GM19468 (cell line): ENCODE results near the gene TPM1.

Experiments
- ATAC-seq: cut with Tn5 transposase; IDR thresholded peaks from one replicate; pipeline ENCODE4 v1.9.1; 2021; ENCODE audit warnings: mild to moderate bottlenecking, moderate library complexity, moderate number of reproducible peaks; ENCODE audit not compliant: unreplicated experiment; ENCODE audit errors: extremely low read depth

The TPM1 gene

DNA sequence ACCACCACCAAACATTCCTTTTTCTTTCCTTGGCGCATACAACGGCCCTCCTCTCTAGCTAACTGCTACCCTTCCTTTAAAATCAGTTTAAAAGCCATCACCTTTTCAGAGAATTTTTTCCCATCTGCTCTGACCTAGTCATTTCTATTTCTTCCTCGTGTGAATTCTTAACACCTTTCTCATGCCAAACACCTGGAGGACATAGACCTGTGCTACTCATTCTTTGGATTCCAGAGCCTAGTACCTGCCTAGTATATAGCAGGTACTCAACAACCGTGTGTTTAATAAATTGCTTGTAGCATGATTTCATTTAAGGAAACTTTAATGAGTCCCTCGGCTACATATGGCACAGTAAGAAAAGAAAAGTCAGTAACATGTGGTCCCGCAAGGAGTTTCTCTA, 2.0 kb upstream of the TPM1 start:
- no peak for ATAC-seq

GRCh38 chr15:63040954-63041353, 1.6 kb upstream of the TPM1 start:
- no peak for ATAC-seq

- no peak for ATAC-seq
These were observed 1.1 kb upstream of the TPM1 start for GRCh38 chr15:63041402-63041973.

- ATAC-seq = no peak
These were observed 359 bp downstream of the TPM1 start for GRCh38 chr15:63042877-63043334.

DNA sequence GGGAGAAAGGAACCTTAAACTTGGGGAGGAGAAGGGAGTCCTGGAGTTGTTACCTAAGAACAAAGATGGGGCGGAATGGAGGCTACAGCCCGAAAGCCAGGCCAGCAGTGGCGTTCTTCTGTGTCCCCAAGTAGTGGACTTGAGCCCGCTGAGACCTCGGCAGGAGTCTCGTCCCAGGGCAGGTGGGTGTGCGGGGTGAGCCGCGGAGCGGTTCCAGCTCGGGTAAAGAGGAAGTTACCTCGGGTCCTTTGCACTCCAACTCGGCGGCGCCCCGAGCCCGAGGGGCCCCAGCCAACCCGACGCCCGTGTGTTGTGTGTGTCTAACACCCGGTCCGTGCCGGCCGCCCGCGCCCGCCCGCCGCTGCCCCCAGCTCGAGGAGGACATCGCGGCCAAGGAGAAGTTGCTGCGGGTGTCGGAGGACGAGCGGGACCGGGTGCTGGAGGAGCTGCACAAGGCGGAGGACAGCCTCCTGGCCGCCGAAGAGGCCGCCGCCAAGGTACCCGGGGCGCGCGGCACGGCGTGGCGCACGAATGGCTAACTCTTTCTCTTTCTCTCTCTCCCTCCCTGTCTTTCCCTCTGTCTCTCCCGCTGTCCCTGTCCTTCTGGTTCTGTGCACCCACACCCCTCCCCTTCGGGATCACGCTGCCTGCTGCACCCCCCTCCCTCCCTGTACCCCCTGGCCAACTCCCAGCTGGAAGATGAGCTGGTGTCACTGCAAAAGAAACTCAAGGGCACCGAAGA, 959 bp downstream of the TPM1 start:
- ATAC-seq = no peak

GRCh38 chr15:63044077-63044644, 1.6 kb downstream of the TPM1 start:
- ATAC-seq = no peak

GRCh38 chr15:63044645-63045464, 2.3 kb downstream of the TPM1 start:
- no peak for ATAC-seq

GRCh38 chr15:63045465-63045840, 2.9 kb downstream of the TPM1 start:
- ATAC-seq = no peak

DNA sequence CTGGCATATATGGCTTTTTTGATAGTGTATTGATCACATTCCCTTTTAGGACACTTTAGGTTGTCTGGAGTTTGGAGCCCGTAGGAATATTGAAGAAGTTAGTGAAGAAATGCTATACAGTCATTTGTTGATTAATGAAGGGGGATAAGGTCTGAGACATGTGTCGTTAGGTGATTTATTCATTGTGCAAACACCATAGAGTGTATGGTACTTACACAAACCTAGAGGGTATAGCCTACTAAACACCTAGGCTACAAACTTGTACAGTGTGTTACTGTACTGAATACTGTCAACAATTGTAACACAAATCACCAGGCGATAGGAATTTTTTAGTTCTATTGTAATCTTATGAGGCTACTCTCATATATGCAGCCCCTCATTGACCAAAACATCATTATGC, 3.3 kb downstream of the TPM1 start:
- ATAC-seq = no peak

GRCh38 chr15:63046917-63047760, 4.6 kb downstream of the TPM1 start:
- ATAC-seq = no peak

GRCh38 chr15:63047792-63048114, 5.2 kb downstream of the TPM1 start:
- ATAC-seq = no peak

- peak; percentile 77 for ATAC-seq
These were observed 5.7 kb downstream of the TPM1 start for GRCh38 chr15:63048115-63048775.

- ATAC-seq = peak; percentile 10
These were observed 6.5 kb downstream of the TPM1 start for GRCh38 chr15:63048776-63049665.

DNA sequence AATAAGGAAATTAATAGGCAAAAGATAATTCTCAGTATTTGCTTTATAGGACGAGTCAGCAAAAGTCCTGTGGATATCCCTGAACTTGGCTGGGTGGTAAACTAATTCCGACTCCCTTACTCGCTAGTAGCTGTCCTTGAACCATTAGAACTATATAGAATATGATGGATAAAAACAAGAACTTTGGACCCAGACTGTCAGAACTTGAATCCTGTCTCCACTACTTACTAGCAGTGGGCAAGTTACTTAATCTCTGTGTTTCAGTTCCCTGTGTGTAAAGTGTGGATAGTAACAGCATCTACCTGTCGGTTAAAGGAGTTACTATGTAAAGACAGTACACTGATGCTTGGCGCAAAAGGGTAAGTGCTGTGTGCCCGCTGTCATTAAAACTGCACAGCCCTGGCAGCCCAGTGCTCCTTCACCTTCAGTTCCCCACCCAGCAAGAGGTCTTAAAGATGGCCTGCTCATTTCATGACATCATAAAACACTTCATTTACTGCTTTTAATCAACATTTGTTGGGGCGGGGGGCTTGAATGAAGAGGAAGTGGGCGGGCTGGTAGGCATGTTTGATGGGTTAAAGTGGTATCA, 7.3 kb downstream of the TPM1 start:
- no peak for ATAC-seq

- ATAC-seq = no peak
These were observed 8.2 kb downstream of the TPM1 start for GRCh38 chr15:63050731-63051155.

GRCh38 chr15:63051156-63052066, 8.9 kb downstream of the TPM1 start:
- no peak for ATAC-seq
